ENCODE measurements around the gene ATF2. TPM values are rescaled to one million over a fixed set of nuclear protein-coding genes. Genes with fewer than 3 reads are reported as not detected.

ATF2 gene
- total and polyA plus RNA-seq, 2 of the 13 experiments (the other 11 are each of a cell fraction or from before 2014, with no cell fraction given), result 91.6 to 95.1 TPM

GRCh38 chr2:175062787-175063585, 105.0 kb downstream of the ATF2 start (continued):
- TF ChIP-seq NFE2L2 (IDR thresholded peaks at IDR 0.05; ENCODE audit: low read length), result peak; percentile 96
- peak; percentile 85 for TF ChIP-seq ZC3H13 (CRISPR knock-in tag; IDR thresholded peaks at IDR 0.05)
- peak; percentile 98 for TF ChIP-seq KDM6A (CRISPR knock-in tag; IDR thresholded peaks at IDR 0.05; ENCODE audit: low read depth)
- no peak for TF ChIP-seq POLR2AphosphoS5 (IDR thresholded peaks at IDR 0.05; ENCODE audit: low read depth, low read length)
- peak; percentile 48; the same call in 1 of the 2 replicates for TF ChIP-seq MXD3 (CRISPR knock-in tag; IDR thresholded peaks at IDR 0.05)
- 0 out of 2 replicates have a peak, but pooled peaks have one; percentile 51 for TF ChIP-seq BATF2 (CRISPR knock-in tag; IDR thresholded peaks at IDR 0.05)
- no peak for TF ChIP-seq ZNF234 (CRISPR knock-in tag; conservative IDR thresholded peaks at IDR 0.05)
- no peak for TF ChIP-seq TRIM22 (IDR thresholded peaks at IDR 0.05)
- no peak for TF ChIP-seq TEF (CRISPR knock-in tag; IDR thresholded peaks at IDR 0.05)
- TF ChIP-seq ZNF776 (CRISPR knock-in tag; IDR thresholded peaks at IDR 0.05), result peak; percentile 85; the same call in 1 of the 2 replicates
- peak; percentile 63 for TF ChIP-seq HNF4G (IDR thresholded peaks at IDR 0.05; ENCODE audit: borderline replicate concordance, low read depth, low read length)
- peak; percentile 84; the same call in 1 of the 2 replicates for TF ChIP-seq HNF4G (CRISPR knock-in tag; IDR thresholded peaks at IDR 0.05; ENCODE audit: borderline replicate concordance, low read depth)
- peak; percentile 78; the same call in 1 of the 2 replicates for TF ChIP-seq SPEN (CRISPR knock-in tag; IDR thresholded peaks at IDR 0.05; ENCODE audit: low read depth)
- TF ChIP-seq ZBTB20 (CRISPR knock-in tag; IDR thresholded peaks at IDR 0.05; ENCODE audit: borderline replicate concordance, low read depth), result peak; percentile 100
- no peak for TF ChIP-seq PCBP2 (optimal IDR thresholded peaks at IDR 0.05; ENCODE audit: low read depth, low read length, poor library complexity, severe bottlenecking)
- TF ChIP-seq ZNF354B (CRISPR knock-in tag; IDR thresholded peaks at IDR 0.05), result no peak
- peak; percentile 100 for TF ChIP-seq PHF5A (CRISPR knock-in tag; IDR thresholded peaks at IDR 0.05; ENCODE audit: low read depth, unreplicated experiment)
- peak; percentile 84; the same call in 1 of the 2 replicates for TF ChIP-seq ZNF570 (CRISPR knock-in tag; IDR thresholded peaks at IDR 0.05; ENCODE audit: borderline replicate concordance)
- TF ChIP-seq ZKSCAN5 (CRISPR knock-in tag; IDR thresholded peaks at IDR 0.05), result 0 out of 2 replicates have a peak, but pooled peaks have one; percentile 71
- TF ChIP-seq ZFP36L2 (CRISPR knock-in tag; IDR thresholded peaks at IDR 0.05), result no peak
- TF ChIP-seq TP53 (CRISPR knock-in tag; conservative IDR thresholded peaks at IDR 0.05), result no peak
- no peak for TF ChIP-seq DZIP1 (CRISPR knock-in tag; IDR thresholded peaks at IDR 0.05)
- TF ChIP-seq NFE2L1 (CRISPR knock-in tag; IDR thresholded peaks at IDR 0.05; ENCODE audit: borderline replicate concordance), result peak; percentile 92; the same call in 1 of the 2 replicates
- 0 out of 2 replicates have a peak, but pooled peaks have one; percentile 52 for TF ChIP-seq ZNF839 (CRISPR knock-in tag; IDR thresholded peaks at IDR 0.05; ENCODE audit: borderline replicate concordance)
- peak; percentile 89 for TF ChIP-seq POLR2AphosphoS2 (IDR thresholded peaks at IDR 0.05; ENCODE audit: low read depth, low read length)

Data from HepG2 (cell line).